Measurements from ENCODE around the gene MYO18A. TPM values are rescaled to one million over a fixed set of nuclear protein-coding genes. Genes with fewer than 3 reads are reported as not detected.
"Not testable (repeated sequence)": the region's sequence is repeated elsewhere in the genome, so short reads cannot be mapped to it uniquely, and the experiment has no call there.

MYO18A gene, protein sequence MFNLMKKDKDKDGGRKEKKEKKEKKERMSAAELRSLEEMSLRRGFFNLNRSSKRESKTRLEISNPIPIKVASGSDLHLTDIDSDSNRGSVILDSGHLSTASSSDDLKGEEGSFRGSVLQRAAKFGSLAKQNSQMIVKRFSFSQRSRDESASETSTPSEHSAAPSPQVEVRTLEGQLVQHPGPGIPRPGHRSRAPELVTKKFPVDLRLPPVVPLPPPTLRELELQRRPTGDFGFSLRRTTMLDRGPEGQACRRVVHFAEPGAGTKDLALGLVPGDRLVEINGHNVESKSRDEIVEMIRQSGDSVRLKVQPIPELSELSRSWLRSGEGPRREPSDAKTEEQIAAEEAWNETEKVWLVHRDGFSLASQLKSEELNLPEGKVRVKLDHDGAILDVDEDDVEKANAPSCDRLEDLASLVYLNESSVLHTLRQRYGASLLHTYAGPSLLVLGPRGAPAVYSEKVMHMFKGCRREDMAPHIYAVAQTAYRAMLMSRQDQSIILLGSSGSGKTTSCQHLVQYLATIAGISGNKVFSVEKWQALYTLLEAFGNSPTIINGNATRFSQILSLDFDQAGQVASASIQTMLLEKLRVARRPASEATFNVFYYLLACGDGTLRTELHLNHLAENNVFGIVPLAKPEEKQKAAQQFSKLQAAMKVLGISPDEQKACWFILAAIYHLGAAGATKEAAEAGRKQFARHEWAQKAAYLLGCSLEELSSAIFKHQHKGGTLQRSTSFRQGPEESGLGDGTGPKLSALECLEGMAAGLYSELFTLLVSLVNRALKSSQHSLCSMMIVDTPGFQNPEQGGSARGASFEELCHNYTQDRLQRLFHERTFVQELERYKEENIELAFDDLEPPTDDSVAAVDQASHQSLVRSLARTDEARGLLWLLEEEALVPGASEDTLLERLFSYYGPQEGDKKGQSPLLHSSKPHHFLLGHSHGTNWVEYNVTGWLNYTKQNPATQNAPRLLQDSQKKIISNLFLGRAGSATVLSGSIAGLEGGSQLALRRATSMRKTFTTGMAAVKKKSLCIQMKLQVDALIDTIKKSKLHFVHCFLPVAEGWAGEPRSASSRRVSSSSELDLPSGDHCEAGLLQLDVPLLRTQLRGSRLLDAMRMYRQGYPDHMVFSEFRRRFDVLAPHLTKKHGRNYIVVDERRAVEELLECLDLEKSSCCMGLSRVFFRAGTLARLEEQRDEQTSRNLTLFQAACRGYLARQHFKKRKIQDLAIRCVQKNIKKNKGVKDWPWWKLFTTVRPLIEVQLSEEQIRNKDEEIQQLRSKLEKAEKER (N-terminal part only)
- total RNA-seq = 10 to 100 TPM; 46.3 to 47.1 TPM

GRCh38 chr17:29180034-29180787 lies at the start of gene MYO18A:
MYO18A (minus strand) TSS chr17:29180398; CDS start chr17:29166940, 13,458 bp downstream.
- peak; percentile 86 for DNase-seq
- Mint-ChIP-seq H3K27me3 (peaks cover 2% of the 10 kb centered on the region), H3K4me1 (ENCODE audit: low read depth) (peaks cover 36% of the 10 kb centered on the region), H3K9me3 (no peaks in the 10 kb centered on the region), H3K4me3 (peak within 1 kb of the TSS; percentile 56), H3K27ac (no peak within 1 kb of the TSS), H3K36me3 (no peaks in the 10 kb centered on the region)
- ChIA-PET CTCF (interaction anchor here (0.6 to 9.2 kb wide), 31 partner anchors 9 to 438 kb away, joined by 3 to 308 read pairs (median 4); no protein-coding TSS in a partner anchor), POLR2A (interaction anchor here (1.0 to 1.6 kb wide), 3 partner anchors 25 to 77 kb away, joined by 3 to 7 read pairs (median 6); no protein-coding TSS in a partner anchor)
- intact Hi-C loops (cut with micrococcal nuclease) = loop anchor here (1.0 kb wide), 1 partner anchor 32 kb away; no protein-coding TSS in a partner anchor

- H3K36me3 Mint-ChIP-seq = no peaks in the 10 kb centered on the region
- H3K27me3 Mint-ChIP-seq = no peaks in the 10 kb centered on the region
- ChIA-PET POLR2A (interaction anchor here (0.6 kb wide), 1 partner anchor 459 kb away, joined by 3 read pairs; no protein-coding TSS in a partner anchor), CTCF (interaction anchor here (0.6 to 1.7 kb wide), 5 partner anchors 43 to 260 kb away, joined by 3 to 7 read pairs (median 3); no protein-coding TSS in a partner anchor)
- H3K9me3 Mint-ChIP-seq = no peaks in the 10 kb centered on the region
- intact Hi-C loops (cut with micrococcal nuclease) = no loop called here
- no peak for DNase-seq
- no peak overlapping the region for H3K4me3 Mint-ChIP-seq
- peaks cover 4% of the 10 kb centered on the region for H3K4me1 Mint-ChIP-seq (ENCODE audit: low read depth)
- no peak overlapping the region for H3K27ac Mint-ChIP-seq
These were observed 45.2 kb upstream of the MYO18A start for GRCh38 chr17:29225396-29225795.

DNA sequence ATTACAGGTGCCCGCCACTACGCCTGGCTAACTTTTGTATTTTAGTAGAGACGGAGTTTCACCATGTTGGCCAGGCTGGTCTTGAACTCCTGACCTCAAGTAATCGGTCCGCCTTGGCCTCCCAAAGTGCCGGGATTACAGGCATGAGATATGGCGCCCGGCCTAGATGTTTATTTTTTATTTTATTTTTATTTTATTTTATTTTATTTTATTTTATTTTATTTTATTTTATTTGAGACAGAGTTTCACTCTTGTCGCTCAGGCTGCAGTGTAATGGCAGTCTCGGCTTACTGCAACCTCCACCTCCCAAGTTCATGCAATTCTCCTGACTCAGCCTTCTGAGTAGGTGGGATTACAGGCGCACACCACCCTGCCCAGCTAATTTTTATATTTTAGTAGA lies 41.1 kb upstream of the MYO18A start:
- not testable (repeated sequence) for H3K27ac Mint-ChIP-seq, H3K4me3 Mint-ChIP-seq

DNA sequence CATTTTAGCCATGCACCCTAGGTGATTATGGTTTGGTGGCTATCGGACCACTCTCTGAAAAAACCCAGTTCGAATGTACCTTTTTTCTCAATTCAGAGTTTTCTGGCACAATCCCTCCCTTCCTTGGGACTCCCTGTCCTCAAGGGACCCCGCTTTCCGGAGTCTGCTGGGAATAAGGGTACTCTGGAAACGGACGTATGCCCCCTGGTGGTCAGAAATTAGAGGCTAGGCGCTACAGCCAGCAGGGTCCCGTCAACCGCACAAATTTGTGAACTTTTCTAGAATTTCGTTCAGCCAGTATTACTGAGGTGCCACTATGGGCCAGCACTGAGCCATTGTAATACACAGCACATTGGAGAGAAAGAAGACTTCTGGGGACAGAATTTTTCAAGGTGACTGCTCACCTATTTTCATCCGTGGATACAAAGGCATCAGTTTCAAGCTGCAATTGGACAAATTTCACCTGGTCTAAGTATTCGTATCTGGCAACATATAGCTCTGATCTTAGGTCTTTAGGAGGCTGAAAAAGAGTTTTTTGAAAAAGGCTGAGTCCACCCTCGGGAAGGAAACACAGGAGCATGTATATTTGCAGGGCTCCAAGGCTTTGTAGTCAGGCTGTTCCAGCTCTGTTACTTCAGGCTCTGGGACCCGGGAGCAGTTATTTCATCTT lies 39.3 kb upstream of the MYO18A start:
- no peak overlapping the region for H3K27ac Mint-ChIP-seq
- H3K27me3 Mint-ChIP-seq = no peaks in the 10 kb centered on the region
- no peaks in the 10 kb centered on the region for H3K9me3 Mint-ChIP-seq
- peak; percentile 80 for DNase-seq
- intact Hi-C loops (cut with micrococcal nuclease) = loop anchor here (1.0 kb wide), 3 partner anchors 70 to 74 kb away; no protein-coding TSS in a partner anchor
- ChIA-PET CTCF (interaction anchor here (0.6 to 7.1 kb wide), 41 partner anchors 8 to 254 kb away, joined by 3 to 247 read pairs (median 6); partner anchors contain the start of genes MYO18A and NUFIP2), POLR2A (interaction anchor here (0.8 to 1.2 kb wide), 3 partner anchors 21 to 95 kb away, joined by 3 read pairs; partner anchors contain the start of gene NUFIP2)
- H3K4me3 Mint-ChIP-seq = no peak overlapping the region
- no peaks in the 10 kb centered on the region for H3K36me3 Mint-ChIP-seq
- H3K4me1 Mint-ChIP-seq (ENCODE audit: low read depth) = no peaks in the 10 kb centered on the region

More for the DNA sequence above, 41.1 kb upstream of the MYO18A start:
- intact Hi-C loops (cut with micrococcal nuclease); H3K27me3 Mint-ChIP-seq; POLR2A ChIA-PET; H3K9me3 Mint-ChIP-seq; H3K4me1 Mint-ChIP-seq (ENCODE audit: low read depth); H3K36me3 Mint-ChIP-seq; DNase-seq: not testable (repeated sequence)
- CTCF ChIA-PET = interaction anchor here (1.0 to 7.1 kb wide), 3 partner anchors 19 to 74 kb away, joined by 3 to 247 read pairs (median 11); no protein-coding TSS in a partner anchor

DNA sequence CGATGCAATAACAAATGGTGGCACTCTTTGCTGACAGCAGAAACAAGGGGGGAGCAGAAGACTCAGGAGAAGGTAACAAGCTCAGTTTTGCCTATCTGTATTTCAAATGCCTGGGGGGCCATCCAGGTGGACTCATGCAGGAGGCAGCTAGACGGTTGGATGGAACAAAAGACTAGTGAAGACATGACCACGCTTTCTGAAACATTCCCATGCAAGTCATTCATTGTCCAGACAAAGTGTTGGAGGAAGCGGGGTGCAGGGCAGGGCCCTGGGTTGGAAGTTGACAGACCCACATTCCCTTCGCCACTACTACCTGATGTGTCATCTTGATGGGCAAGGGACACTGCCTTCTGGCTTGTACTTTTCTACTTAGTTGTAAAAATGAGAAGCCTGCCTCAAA lies 36.7 kb upstream of the MYO18A start:
- POLR2A ChIA-PET = no interaction called here
- Mint-ChIP-seq H3K9me3 (no peaks in the 10 kb centered on the region), H3K27me3 (no peaks in the 10 kb centered on the region), H3K4me1 (ENCODE audit: low read depth) (no peaks in the 10 kb centered on the region), H3K4me3 (no peak overlapping the region), H3K36me3 (no peaks in the 10 kb centered on the region), H3K27ac (no peak overlapping the region)
- no peak for DNase-seq
- CTCF ChIA-PET = interaction anchor here (1.2 to 7.1 kb wide), 4 partner anchors 10 to 100 kb away, joined by 3 to 247 read pairs (median 48); no protein-coding TSS in a partner anchor
- intact Hi-C loops (cut with micrococcal nuclease) = no loop called here

DNA sequence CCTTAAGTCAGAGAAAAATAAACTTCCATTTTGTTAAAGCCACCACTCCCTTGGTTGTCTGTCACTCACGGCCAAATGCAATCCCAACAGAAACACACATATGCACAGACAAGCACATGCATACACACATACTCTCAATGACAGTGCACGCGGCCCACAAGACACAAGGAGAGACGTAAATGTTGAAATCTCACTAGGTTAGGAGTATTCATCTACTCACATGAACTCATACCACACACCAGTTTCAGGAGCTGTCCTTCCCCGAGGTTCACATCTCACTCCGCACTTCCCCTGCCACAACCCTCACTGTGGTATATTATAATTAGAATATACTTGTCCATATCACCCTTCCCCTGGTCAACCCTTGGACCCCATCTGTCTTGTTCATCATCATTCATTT lies 36.0 kb upstream of the MYO18A start:
- Mint-ChIP-seq H3K27ac (no peak overlapping the region), H3K27me3 (no peaks in the 10 kb centered on the region), H3K4me3 (no peak overlapping the region), H3K4me1 (ENCODE audit: low read depth) (no peaks in the 10 kb centered on the region), H3K9me3 (no peaks in the 10 kb centered on the region), H3K36me3 (no peaks in the 10 kb centered on the region)
- ChIA-PET CTCF (interaction anchor here (1.4 to 7.1 kb wide), 4 partner anchors 36 to 91 kb away, joined by 5 to 247 read pairs (median 44); partner anchors contain the start of gene MYO18A), POLR2A (no interaction called here)
- intact Hi-C loops (cut with micrococcal nuclease) = no loop called here
- no peak for DNase-seq

DNA sequence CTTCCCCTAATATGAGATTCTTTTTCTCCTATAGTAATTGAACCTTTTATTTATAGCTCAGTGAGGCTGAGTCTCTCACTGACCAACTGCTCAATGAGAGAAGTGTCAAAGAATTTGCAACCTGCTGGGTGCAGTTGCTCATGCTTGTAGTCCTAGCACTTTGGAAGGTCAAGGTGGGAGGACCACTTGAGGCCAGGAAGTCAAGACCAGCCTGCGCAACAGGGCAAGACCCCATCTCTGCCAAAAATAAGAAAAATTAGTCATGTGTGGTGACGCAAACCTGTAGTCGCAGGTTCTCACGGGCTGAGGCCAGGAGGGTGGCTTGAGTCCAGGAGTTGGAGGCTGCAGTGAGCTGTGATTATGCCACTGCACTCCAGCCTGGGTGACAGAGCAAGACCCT lies 35.5 kb upstream of the MYO18A start:
- Mint-ChIP-seq H3K27me3 (no peaks in the 10 kb centered on the region), H3K36me3 (no peaks in the 10 kb centered on the region), H3K27ac (no peak overlapping the region), H3K4me3 (no peak overlapping the region), H3K9me3 (no peaks in the 10 kb centered on the region), H3K4me1 (ENCODE audit: low read depth) (no peaks in the 10 kb centered on the region)
- intact Hi-C loops (cut with micrococcal nuclease) = no loop called here
- POLR2A ChIA-PET = no interaction called here
- no peak for DNase-seq
- CTCF ChIA-PET = interaction anchor here (1.4 to 3.5 kb wide), 2 partner anchors 35 to 68 kb away, joined by 5 to 15 read pairs; partner anchors contain the start of gene MYO18A

DNA sequence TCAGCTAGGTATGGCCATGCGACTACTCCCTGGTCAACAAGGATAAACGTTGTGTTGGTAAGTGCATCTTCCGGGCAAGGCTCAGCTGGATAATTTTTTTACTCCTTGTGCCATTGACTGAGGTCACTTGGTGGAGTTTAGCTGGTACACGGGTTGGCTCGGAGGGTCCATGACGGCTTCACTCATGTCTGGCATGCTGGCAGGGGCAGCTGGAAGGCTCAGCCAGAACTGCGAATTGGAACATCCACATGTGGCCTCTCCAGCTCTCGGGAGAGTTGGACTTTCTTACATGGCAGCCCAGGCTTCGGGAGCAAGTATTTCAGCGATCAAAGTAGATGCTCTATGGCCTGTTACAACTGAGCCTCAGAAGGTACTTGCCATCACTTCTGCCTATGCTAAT lies 35.0 kb upstream of the MYO18A start:
- Mint-ChIP-seq H3K9me3 (no peaks in the 10 kb centered on the region), H3K27ac (no peak overlapping the region), H3K27me3 (no peaks in the 10 kb centered on the region), H3K4me1 (ENCODE audit: low read depth) (no peaks in the 10 kb centered on the region), H3K36me3 (no peaks in the 10 kb centered on the region), H3K4me3 (no peak overlapping the region)
- POLR2A ChIA-PET = no interaction called here
- CTCF ChIA-PET = interaction anchor here (0.7 to 3.5 kb wide), 3 partner anchors 35 to 67 kb away, joined by 3 to 15 read pairs (median 5); partner anchors contain the start of gene MYO18A
- no peak for DNase-seq
- intact Hi-C loops (cut with micrococcal nuclease) = no loop called here

DNA sequence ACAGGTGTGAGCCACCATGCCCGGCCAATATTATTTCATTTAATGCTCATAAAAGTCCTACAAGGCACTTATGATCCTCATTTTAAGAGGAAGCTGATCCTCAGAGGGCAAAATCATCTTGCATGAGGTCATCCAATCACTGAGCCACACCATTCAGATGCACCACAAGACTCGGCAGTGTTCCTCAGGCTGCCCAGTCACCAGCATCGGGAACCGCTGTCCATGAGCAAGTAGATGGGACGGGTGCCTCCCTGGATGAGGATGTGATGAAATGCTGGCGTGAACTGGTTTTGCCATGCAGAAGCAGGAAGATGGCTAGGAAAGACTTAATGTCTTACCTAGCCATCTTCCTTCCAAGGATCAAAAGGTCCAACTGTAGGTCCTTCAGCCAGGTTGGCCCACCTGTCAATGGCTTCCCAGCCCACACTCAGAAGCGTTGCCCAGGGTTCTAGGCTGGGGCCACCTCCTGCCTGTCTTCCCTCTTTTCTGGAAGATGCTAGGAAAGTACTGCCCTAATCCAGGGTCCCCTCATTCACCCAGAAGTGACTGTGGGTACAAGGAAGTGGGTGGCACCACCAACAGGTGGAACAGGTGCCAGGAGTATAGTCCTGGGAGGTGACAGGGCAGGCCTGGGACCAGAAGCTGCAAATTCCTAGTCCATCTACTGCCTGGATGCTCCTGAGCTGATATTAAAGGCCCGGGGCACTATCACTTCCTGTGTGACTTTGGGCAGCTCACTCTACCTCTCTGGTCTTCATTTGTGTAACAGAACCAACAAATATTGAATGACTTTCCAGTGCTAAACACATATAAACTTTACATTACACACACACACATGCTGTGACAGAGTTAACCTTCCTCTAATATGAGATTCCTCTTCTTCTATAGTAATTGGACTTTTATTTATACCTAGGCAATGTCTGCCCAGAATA lies 34.3 kb upstream of the MYO18A start:
- no peak for DNase-seq
- CTCF ChIA-PET = interaction anchor here (0.7 to 3.5 kb wide), 3 partner anchors 34 to 66 kb away, joined by 3 to 15 read pairs (median 5); partner anchors contain the start of gene MYO18A
- Mint-ChIP-seq H3K9me3 (no peaks in the 10 kb centered on the region), H3K27ac (no peak overlapping the region), H3K4me3 (no peak overlapping the region), H3K4me1 (ENCODE audit: low read depth) (no peaks in the 10 kb centered on the region), H3K27me3 (no peaks in the 10 kb centered on the region), H3K36me3 (no peaks in the 10 kb centered on the region)
- intact Hi-C loops (cut with micrococcal nuclease) = no loop called here
- POLR2A ChIA-PET = no interaction called here
